Prostate gland (tissue), 2 donors: ENCODE results near the gene TXNL4B.

Experiments
- POLR2AphosphoS5 ChIP-seq: sonication (generic); formaldehyde crosslinking; IDR thresholded peaks from one replicate; pipeline ENCODE4 v1.6.1; 2017; ENCODE audit warnings: antibody characterized with exemption
- TF ChIP-seq, protein P1 (sequence below), 4 experiments: fragments of 200-600 bp in 2 of 4; fragments of 450-650 bp in 2 of 4; sonication (generic) in 2 of 4; IDR thresholded peaks; 1 replicate in 3 of 4; 2 replicates in 1 of 4; pipeline ENCODE4 v1.5.1; 2016 to 2019; ENCODE audit warnings: antibody characterized with exemption in 4 of 4, mild to moderate bottlenecking in 2 of 4, moderate library complexity in 2 of 4

DNA sequence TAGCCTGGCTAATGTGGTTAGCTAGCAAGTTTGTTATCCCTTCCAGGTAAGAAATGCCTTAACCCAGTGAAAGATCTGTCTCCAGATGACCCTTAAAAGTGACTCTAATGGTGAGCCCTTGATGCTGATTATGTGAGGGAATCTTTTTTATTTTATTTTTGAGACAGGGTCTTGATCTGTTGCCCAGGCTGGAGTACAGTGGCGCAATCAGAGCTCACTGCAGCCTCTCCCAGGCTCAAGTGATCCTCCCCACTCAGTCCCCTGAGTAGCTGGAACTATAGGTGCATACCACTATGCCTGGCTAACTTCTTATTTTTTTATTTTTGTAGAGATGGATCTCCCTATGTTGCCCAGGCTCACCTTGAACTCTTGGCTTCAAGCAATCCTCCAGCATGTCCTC, 49.9 kb downstream of the TXNL4B start:
- TF ChIP-seq, protein P1, sequence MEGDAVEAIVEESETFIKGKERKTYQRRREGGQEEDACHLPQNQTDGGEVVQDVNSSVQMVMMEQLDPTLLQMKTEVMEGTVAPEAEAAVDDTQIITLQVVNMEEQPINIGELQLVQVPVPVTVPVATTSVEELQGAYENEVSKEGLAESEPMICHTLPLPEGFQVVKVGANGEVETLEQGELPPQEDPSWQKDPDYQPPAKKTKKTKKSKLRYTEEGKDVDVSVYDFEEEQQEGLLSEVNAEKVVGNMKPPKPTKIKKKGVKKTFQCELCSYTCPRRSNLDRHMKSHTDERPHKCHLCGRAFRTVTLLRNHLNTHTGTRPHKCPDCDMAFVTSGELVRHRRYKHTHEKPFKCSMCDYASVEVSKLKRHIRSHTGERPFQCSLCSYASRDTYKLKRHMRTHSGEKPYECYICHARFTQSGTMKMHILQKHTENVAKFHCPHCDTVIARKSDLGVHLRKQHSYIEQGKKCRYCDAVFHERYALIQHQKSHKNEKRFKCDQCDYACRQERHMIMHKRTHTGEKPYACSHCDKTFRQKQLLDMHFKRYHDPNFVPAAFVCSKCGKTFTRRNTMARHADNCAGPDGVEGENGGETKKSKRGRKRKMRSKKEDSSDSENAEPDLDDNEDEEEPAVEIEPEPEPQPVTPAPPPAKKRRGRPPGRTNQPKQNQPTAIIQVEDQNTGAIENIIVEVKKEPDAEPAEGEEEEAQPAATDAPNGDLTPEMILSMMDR (IDR thresholded peaks at IDR 0.05) = no peak
- TF ChIP-seq POLR2AphosphoS5 = no peak
